H1 (cell line): ENCODE measurements around the gene KIF15. TPM values are rescaled to one million over a fixed set of nuclear protein-coding genes. Genes with fewer than 3 reads are reported as not detected.

ENCODE experiments used
- CTCF ChIA-PET: fragments of 300-600 bp; sonication (Branson Sonifier 250); formaldehyde crosslinking; loops from one replicate; lab custom pipeline; 2021; ENCODE audit not compliant: partially characterized antibody; lab: Charles Lee
- POLR2A ChIA-PET: fragments of 300-600 bp; sonication (Branson Sonifier 250); formaldehyde crosslinking; loops from one replicate; lab custom pipeline; 2021; ENCODE audit warnings: inconsistent platforms; ENCODE audit not compliant: partially characterized antibody; lab: Charles Lee
- DNase-seq, 2 experiments: peaks; one replicate each; pipeline versions ENCODE4 v3.0.0 to v3.0.0-alpha.2; 2010 to 2022; ENCODE audit warnings: low spot score in 2 of 2, low read depth in 1 of 2, mixed read lengths in 1 of 2
- FAIRE-seq: peaks from 2 replicates; lab custom pipeline; 2011; peaks lifted over from hg19 to GRCh38; lab: Jason Lieb, UNC
- H2AFZ ChIP-seq: 2 replicates; pipeline ENCODE4 v1.8.1; 2012; ENCODE audit warnings: low read length, inconsistent platforms
- H2AK5ac ChIP-seq: 2 replicates; pipeline ENCODE4 v1.6.1; 2013; ENCODE audit warnings: low read depth, low read length
- H2BK120ac ChIP-seq: replicated peaks from 2 replicates; pipeline ENCODE3; 2013; ENCODE audit warnings: low read depth, low read length, inconsistent platforms
- H2BK12ac ChIP-seq: 2 replicates; pipeline ENCODE4 v1.6.1; 2013; ENCODE audit warnings: low read depth, low read length
- H2BK15ac ChIP-seq: 2 replicates; pipeline ENCODE4 v1.6.1; 2013; ENCODE audit warnings: low read length
- H2BK20ac ChIP-seq: 2 replicates; pipeline ENCODE4 v1.6.1; 2013; ENCODE audit warnings: low read length
- H2BK5ac ChIP-seq: 2 replicates; pipeline ENCODE4 v1.6.1; 2013; ENCODE audit warnings: low read depth, low read length
- H3K14ac ChIP-seq: 2 replicates; pipeline ENCODE4 v1.6.1; 2013; ENCODE audit warnings: inconsistent platforms; ENCODE audit not compliant: insufficient read length
- H3K18ac ChIP-seq: 2 replicates; pipeline ENCODE4 v1.6.1; 2013; ENCODE audit warnings: low read length; ENCODE audit errors: extremely low read depth
- H3K23ac ChIP-seq: 2 replicates; pipeline ENCODE4 v1.6.1; 2013; ENCODE audit warnings: inconsistent platforms; ENCODE audit not compliant: insufficient read length
- H3K23me2 ChIP-seq: 2 replicates; pipeline ENCODE4 v1.6.1; 2013; ENCODE audit warnings: low read depth, low read length
- H3K27ac ChIP-seq: 2 replicates; pipeline ENCODE4 v1.6.1; 2011; ENCODE audit warnings: low read depth, low read length, inconsistent platforms
- H3K27me3 ChIP-seq, 4 experiments: replicated peaks in 1 of 4; 1 replicate in 1 of 4; 2 replicates in 3 of 4; pipeline versions ENCODE4 v1.6.1 to v1.8.1; 2011 to 2013; ENCODE audit warnings: low read length in 3 of 4, mild to moderate bottlenecking in 3 of 4, inconsistent platforms in 2 of 4, mixed read lengths in 2 of 4, moderate library complexity in 1 of 4; ENCODE audit not compliant: control insufficient read depth in 3 of 4, insufficient read depth in 3 of 4; ENCODE audit errors: extremely low read depth in 1 of 4
- H3K36me3 ChIP-seq, 4 experiments: 2 replicates each; pipeline versions ENCODE4 v1.6.1 to v1.8.1; 2011 to 2013; ENCODE audit warnings: mild to moderate bottlenecking in 4 of 4, low read length in 3 of 4, moderate library complexity in 2 of 4, control low read depth in 1 of 4, inconsistent platforms in 1 of 4; ENCODE audit not compliant: insufficient read depth in 4 of 4, control insufficient read depth in 2 of 4
- H3K4ac ChIP-seq: replicated peaks from 2 replicates; pipeline ENCODE3; 2013; ENCODE audit warnings: low read length, low read depth, mixed read lengths, inconsistent platforms; ENCODE audit not compliant: insufficient read length
- H3K4me1 ChIP-seq, 4 experiments: replicated peaks in 1 of 4; 1 replicate in 1 of 4; 2 replicates in 3 of 4; pipeline versions ENCODE4 v1.6.1 to v1.8.1; 2011 to 2013; ENCODE audit warnings: low read length in 3 of 4, inconsistent platforms in 2 of 4, mixed read lengths in 1 of 4; ENCODE audit not compliant: insufficient read depth in 4 of 4, control insufficient read depth in 3 of 4
- H3K4me2 ChIP-seq, 2 experiments: 2 replicates each; pipeline versions ENCODE4 v1.6.1 to v1.8.1; 2011 to 2013; ENCODE audit warnings: low read depth in 2 of 2, low read length in 2 of 2, control low read depth in 1 of 2, inconsistent platforms in 1 of 2, mild to moderate bottlenecking in 1 of 2; ENCODE audit not compliant: insufficient read depth in 1 of 2
- H3K4me3 ChIP-seq, 4 experiments: fragments of 200-600, 300-600 bp in 1 of 4; sonication (generic), shearing (Covaris generic), sonication (Bioruptor Twin) in 1 of 4; 2 replicates each; pipeline versions ENCODE4 v1.5.1 to v1.8.1; 2011 to 2016; ENCODE audit warnings: low read length in 4 of 4, low read depth in 3 of 4, control low read depth in 2 of 4, inconsistent platforms in 2 of 4, mild to moderate bottlenecking in 2 of 4, mixed read lengths in 1 of 4, moderate library complexity in 1 of 4; ENCODE audit not compliant: insufficient read depth in 2 of 4; ENCODE audit errors: extremely low read depth in 1 of 4
- H3K56ac ChIP-seq: replicated peaks from 2 replicates; pipeline ENCODE3; 2013; ENCODE audit warnings: low read depth, mild to moderate bottlenecking, mixed read lengths, low read length, inconsistent platforms; ENCODE audit not compliant: insufficient read length
- H3K79me1 ChIP-seq: 2 replicates; pipeline ENCODE4 v1.6.1; 2013; ENCODE audit warnings: low read depth, low read length, control low read depth
- H3K79me2 ChIP-seq, 2 experiments: 2 replicates each; pipeline versions ENCODE4 v1.6.1 to v1.8.1; 2012 to 2013; ENCODE audit warnings: low read length in 2 of 2, mild to moderate bottlenecking in 2 of 2, inconsistent platforms in 1 of 2; ENCODE audit not compliant: insufficient read depth in 2 of 2, control insufficient read depth in 1 of 2
- H3K9ac ChIP-seq, 4 experiments: replicated peaks in 1 of 4; 1 replicate in 1 of 4; 2 replicates in 3 of 4; pipeline versions ENCODE4 v1.6.1 to v1.8.1; 2011 to 2013; ENCODE audit warnings: low read depth in 3 of 4, low read length in 3 of 4, control low read depth in 2 of 4, mild to moderate bottlenecking in 2 of 4, moderate library complexity in 2 of 4, inconsistent platforms in 1 of 4; ENCODE audit errors: extremely low read depth in 1 of 4
- H3K9me3 ChIP-seq, 2 experiments: 2 replicates each; pipeline versions ENCODE4 v1.6.1 to v1.8.1; 2012 to 2013; ENCODE audit warnings: mild to moderate bottlenecking in 2 of 2, moderate library complexity in 2 of 2, control low read depth in 1 of 2, inconsistent platforms in 1 of 2, low read depth in 1 of 2, low read length in 1 of 2, mixed read lengths in 1 of 2; ENCODE audit not compliant: insufficient read depth in 2 of 2
- H4K20me1 ChIP-seq, 2 experiments: replicated peaks in 1 of 2; 2 replicates each; pipeline versions ENCODE3 to v1.8.1; 2011 to 2013; ENCODE audit warnings: inconsistent platforms in 2 of 2, low read length in 2 of 2, mild to moderate bottlenecking in 1 of 2; ENCODE audit not compliant: insufficient read depth in 2 of 2, control insufficient read depth in 1 of 2
- H4K5ac ChIP-seq: 2 replicates; pipeline ENCODE4 v1.6.1; 2013; ENCODE audit warnings: low read length, low read depth, mixed read lengths, inconsistent platforms; ENCODE audit not compliant: insufficient read length
- H4K8ac ChIP-seq: 2 replicates; pipeline ENCODE4 v1.8.0; 2013; ENCODE audit warnings: mild to moderate bottlenecking, moderate library complexity, low read length, inconsistent platforms; ENCODE audit not compliant: insufficient read depth; ENCODE audit errors: extremely low read depth
- H4K91ac ChIP-seq: replicated peaks from 2 replicates; pipeline ENCODE3; 2013; ENCODE audit warnings: low read length, mixed read lengths, inconsistent platforms; ENCODE audit not compliant: insufficient read length
- BCL11A ChIP-seq, 2 experiments: IDR thresholded peaks; one replicate each; pipeline ENCODE4 v1.6.1; 2011; ENCODE audit warnings: low read depth in 2 of 2, low read length in 2 of 2, mild to moderate bottlenecking in 2 of 2
- BRCA1 ChIP-seq: IDR thresholded peaks from 2 replicates; pipeline ENCODE4 v1.6.1; 2012; ENCODE audit warnings: low read depth, low read length, improper control_type of control experiment
- CREB1 ChIP-seq: IDR thresholded peaks from 2 replicates; pipeline ENCODE4 v1.6.1; 2012; ENCODE audit warnings: inconsistent platforms
- FOSL1 ChIP-seq: IDR thresholded peaks from 2 replicates; pipeline ENCODE4 v1.6.1; 2011; ENCODE audit warnings: mild to moderate bottlenecking, low read depth, low read length, moderate library complexity; ENCODE audit not compliant: insufficient read depth
- GTF2F1 ChIP-seq: IDR thresholded peaks from 2 replicates; pipeline ENCODE4 v1.6.1; 2012; ENCODE audit warnings: low read depth, low read length, improper control_type of control experiment, borderline replicate concordance
- RNF2 ChIP-seq: fragments of 200-900, 300-1000 bp; sonication (generic); IDR thresholded peaks from 2 replicates; pipeline ENCODE4 v1.7.1; 2016; ENCODE audit warnings: borderline replicate concordance, low read depth, mild to moderate bottlenecking, antibody characterized with exemption, low read length; ENCODE audit not compliant: poor library complexity, severe bottlenecking; ENCODE audit errors: missing control alignments
- SAP30 ChIP-seq: fragments of 300-600 bp; sonication (generic); IDR thresholded peaks from 2 replicates; pipeline ENCODE4 v1.7.1; 2012; ENCODE audit warnings: low read length, moderate library complexity, mild to moderate bottlenecking, inconsistent platforms; ENCODE audit not compliant: insufficient read depth, insufficient replicate concordance
- SIX5 ChIP-seq: IDR thresholded peaks from 2 replicates; pipeline ENCODE4 v1.6.1; 2011; ENCODE audit warnings: mild to moderate bottlenecking, low read depth, low read length
- SRF ChIP-seq: IDR thresholded peaks from 2 replicates; pipeline ENCODE4 v1.6.1; 2011; ENCODE audit warnings: mild to moderate bottlenecking, low read depth, low read length, moderate library complexity
- TBP ChIP-seq: IDR thresholded peaks from 2 replicates; pipeline ENCODE4 v1.6.1; 2011; ENCODE audit warnings: low read depth, low read length, improper control_type of control experiment
- TEAD4 ChIP-seq: IDR thresholded peaks from 2 replicates; pipeline ENCODE4 v1.6.1; 2012; ENCODE audit warnings: low read depth, low read length, inconsistent platforms, mixed read lengths
- WGBS, 2 experiments: shearing (Covaris generic) in 1 of 2; methylation state at CpG; one replicate each; pipeline versions ENCODE4 v1.1.6 to v1.1.7; 2013 to 2015; ENCODE audit warnings: low lambda C conversion rate in 2 of 2, mixed read lengths in 2 of 2, inconsistent platforms in 1 of 2, low coverage in 1 of 2, missing lambda C conversion rate in 1 of 2; ENCODE audit not compliant: insufficient replicate concordance in 2 of 2, insufficient coverage in 1 of 2, insufficient read length in 1 of 2; ENCODE audit errors: extremely low coverage in 1 of 2, missing lambda C conversion rate in 1 of 2; 5-methylcytosine and 5-hydroxymethylcytosine counted together
- polyA plus RNA-seq, 7 experiments: library from polyadenylated mRNA; depleted of rRNA in 3 of 7; stranded (reverse) in 5 of 7; unstranded in 2 of 7; fragments of >200 nt in 5 of 7; fragments of 200-250 nt in 2 of 7; gene quantifications; 1 replicate in 5 of 7; 2 replicates in 1 of 7; 4 replicates in 1 of 7; pipeline versions ENCODE4 v1.2.1 to v1.2.3, GENCODE V29; 2011 to 2013; ENCODE audit warnings: missing spikeins in 2 of 7, mixed read lengths in 2 of 7
- total RNA-seq: library from RNA; stranded (reverse); fragmentation: NEBNext Ultra II Directional; extraction: Animal tissue kit (Norgen Biotek cat#: 25700); gene quantifications from 2 replicates; pipeline ENCODE4 v1.2.1, GENCODE V29; 2021
- TF ChIP-seq, protein P1 (sequence below): IDR thresholded peaks from 2 replicates; pipeline ENCODE4 v1.6.1; 2011; ENCODE audit warnings: low read length, improper control_type of control experiment

The KIF15 gene
- total and polyA plus RNA-seq, 2 of the 8 experiments (the other 6 are each of a cell fraction or from before 2014, with no cell fraction given) = 4.2 to 25.5 TPM

DNA sequence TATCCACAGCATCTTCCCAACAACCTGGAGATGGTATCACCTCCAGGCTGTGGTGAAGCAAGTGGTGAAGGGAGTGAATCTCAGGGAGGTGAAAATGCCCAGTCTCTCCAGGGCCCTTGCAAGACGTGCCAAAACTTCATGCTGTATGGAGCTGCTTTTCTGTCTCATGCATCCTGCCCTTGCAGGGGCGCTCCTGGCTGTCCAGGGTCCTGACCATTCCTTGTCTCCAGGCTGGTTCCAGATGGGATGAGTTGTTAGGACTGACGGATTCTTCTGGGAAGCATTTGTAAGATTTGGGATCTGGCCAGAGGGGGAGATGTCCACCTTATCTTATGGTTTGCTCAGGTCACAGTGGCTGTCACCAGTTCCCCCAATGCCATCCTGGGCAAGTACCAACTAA lies 128.7 kb downstream of the KIF15 start:
- H2AFZ ChIP-seq = no peak overlapping the region
- H3K23me2 ChIP-seq = no peaks in the 10 kb centered on the region; the same call in 1 of the 2 replicates
- H2BK12ac ChIP-seq = peak overlapping the region; percentile 27; the same call in 1 of the 2 replicates
- H3K4me3 ChIP-seq = no peak overlapping the region
- FAIRE-seq (no peak), DNase-seq (no peak)
- H4K91ac ChIP-seq = no peak overlapping the region
- H2BK5ac ChIP-seq = no peak overlapping the region
- H2BK20ac ChIP-seq = no peak overlapping the region
- no peak overlapping the region for H4K5ac ChIP-seq
- no peaks in the 10 kb centered on the region for H3K36me3 ChIP-seq
- no peak overlapping the region for H2BK120ac ChIP-seq
- H3K14ac ChIP-seq = no peak overlapping the region
- no peak overlapping the region for H3K27ac ChIP-seq
- H3K18ac ChIP-seq = no peak overlapping the region
- no peak overlapping the region for H3K4me2 ChIP-seq
- WGBS, 2 experiments = 76% methylated on average over 3 of the region's 3 CpGs; no CpG with 5 or more reads in 1 of the 2 experiments
- no peaks in the 10 kb centered on the region for H3K27me3 ChIP-seq
- H3K23ac ChIP-seq = no peak overlapping the region
- H4K8ac ChIP-seq = no peak overlapping the region
- H2AK5ac ChIP-seq = no peak overlapping the region
- no peaks in the 10 kb centered on the region for H3K9me3 ChIP-seq
- H3K79me1 ChIP-seq = no peaks in the 10 kb centered on the region
- H2BK15ac ChIP-seq = no peak overlapping the region
- ChIA-PET POLR2A (no interaction called here), CTCF (interaction anchor here (0.8 to 4.0 kb wide), 3 partner anchors 16 to 23 kb away, joined by 3 to 31 read pairs (median 4); no protein-coding TSS in a partner anchor)
- H3K4ac ChIP-seq = no peak overlapping the region
- no peaks in the 10 kb centered on the region for H4K20me1 ChIP-seq
- H3K9ac ChIP-seq = no peak overlapping the region
- H3K79me2 ChIP-seq = no peaks in the 10 kb centered on the region
- H3K56ac ChIP-seq = no peak overlapping the region
- H3K4me1 ChIP-seq = peaks cover 0 to 5% (median 3%) of the 10 kb centered on the region in 4 experiments; a peak in 3 of 7 replicates
- TF ChIP-seq CREB1 = no peak
- TF ChIP-seq BCL11A (IDR thresholded peaks at IDR 0.05; ENCODE audit: low read depth in 2 of 2, low read length in 2 of 2) = no peak
- TF ChIP-seq SIX5 = no peak
- TF ChIP-seq TBP = no peak
- TF ChIP-seq RNF2 = no peak
- no peak for TF ChIP-seq TEAD4
- no peak for TF ChIP-seq BRCA1
- TF ChIP-seq, protein P1, sequence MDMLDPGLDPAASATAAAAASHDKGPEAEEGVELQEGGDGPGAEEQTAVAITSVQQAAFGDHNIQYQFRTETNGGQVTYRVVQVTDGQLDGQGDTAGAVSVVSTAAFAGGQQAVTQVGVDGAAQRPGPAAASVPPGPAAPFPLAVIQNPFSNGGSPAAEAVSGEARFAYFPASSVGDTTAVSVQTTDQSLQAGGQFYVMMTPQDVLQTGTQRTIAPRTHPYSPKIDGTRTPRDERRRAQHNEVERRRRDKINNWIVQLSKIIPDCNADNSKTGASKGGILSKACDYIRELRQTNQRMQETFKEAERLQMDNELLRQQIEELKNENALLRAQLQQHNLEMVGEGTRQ = no peak
- no peak for TF ChIP-seq GTF2F1
- TF ChIP-seq SAP30 = no peak
- TF ChIP-seq SRF = no peak
- no peak for TF ChIP-seq FOSL1
